ENCODE measurements around the gene GSC2. TPM values are rescaled to one million over a fixed set of nuclear protein-coding genes. Genes with fewer than 3 reads are reported as not detected.

Gene GSC2
- total RNA-seq, 6 experiments from 2014 or later, result not detected

GRCh38 chr22:19129871-19130270 lies 20.2 kb downstream of the GSC2 start:
- intact Hi-C loops (cut with DNase I), result no loop called here
- peaks cover 0 to 11% (median 2%) of the 10 kb centered on the region in 4 donors for H3K36me3 ChIP-seq

DNA sequence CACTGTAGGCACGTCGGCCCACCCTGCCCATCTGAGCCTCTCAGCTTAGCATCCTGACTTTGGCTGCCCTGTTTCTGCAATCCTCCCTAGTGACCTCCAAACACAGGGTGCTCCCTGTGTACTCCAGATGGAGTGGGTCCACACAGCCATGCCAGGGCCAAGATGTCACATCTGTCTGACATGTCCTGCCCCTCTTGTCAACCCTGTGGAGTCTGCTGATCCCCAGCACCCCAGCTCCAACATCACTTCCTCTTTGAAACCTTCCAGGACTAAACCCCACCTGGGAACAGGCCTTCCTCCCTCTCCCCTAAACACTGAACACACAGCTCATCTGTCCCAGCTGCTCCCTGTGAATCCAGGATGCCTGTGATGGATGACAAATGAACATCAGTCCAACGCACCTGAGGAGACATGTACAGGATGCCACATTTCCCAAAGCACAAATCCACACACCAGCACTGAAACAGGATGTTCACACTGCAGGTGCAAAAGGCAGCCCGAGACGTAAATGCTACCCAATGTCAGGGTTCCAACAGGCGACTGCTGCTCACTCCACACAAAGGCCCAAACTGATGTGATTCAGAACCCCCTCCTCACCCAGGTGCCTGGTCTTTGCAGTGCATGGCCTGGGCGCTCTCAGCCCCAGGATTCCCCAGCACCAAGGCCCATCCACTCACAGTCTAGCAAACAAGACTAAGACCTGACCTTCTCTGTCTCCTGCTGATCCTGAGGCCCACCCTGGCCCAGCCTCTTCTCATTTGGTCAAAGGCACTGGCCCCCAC lies 21.0 kb downstream of the GSC2 start:
- Histone ChIP-seq H3K4me3 (no peak overlapping the region), H3K27ac (no peak overlapping the region), H3K9me3 (no peaks in the 10 kb centered on the region), H3K36me3 (peaks cover 0 to 4% (median 2%) of the 10 kb centered on the region in 4 donors), H3K4me1 (no peaks in the 10 kb centered on the region), H3K27me3 (no peaks in the 10 kb centered on the region)
- DNase-seq (no peak), ATAC-seq (no peak)
- TF ChIP-seq, protein P1, sequence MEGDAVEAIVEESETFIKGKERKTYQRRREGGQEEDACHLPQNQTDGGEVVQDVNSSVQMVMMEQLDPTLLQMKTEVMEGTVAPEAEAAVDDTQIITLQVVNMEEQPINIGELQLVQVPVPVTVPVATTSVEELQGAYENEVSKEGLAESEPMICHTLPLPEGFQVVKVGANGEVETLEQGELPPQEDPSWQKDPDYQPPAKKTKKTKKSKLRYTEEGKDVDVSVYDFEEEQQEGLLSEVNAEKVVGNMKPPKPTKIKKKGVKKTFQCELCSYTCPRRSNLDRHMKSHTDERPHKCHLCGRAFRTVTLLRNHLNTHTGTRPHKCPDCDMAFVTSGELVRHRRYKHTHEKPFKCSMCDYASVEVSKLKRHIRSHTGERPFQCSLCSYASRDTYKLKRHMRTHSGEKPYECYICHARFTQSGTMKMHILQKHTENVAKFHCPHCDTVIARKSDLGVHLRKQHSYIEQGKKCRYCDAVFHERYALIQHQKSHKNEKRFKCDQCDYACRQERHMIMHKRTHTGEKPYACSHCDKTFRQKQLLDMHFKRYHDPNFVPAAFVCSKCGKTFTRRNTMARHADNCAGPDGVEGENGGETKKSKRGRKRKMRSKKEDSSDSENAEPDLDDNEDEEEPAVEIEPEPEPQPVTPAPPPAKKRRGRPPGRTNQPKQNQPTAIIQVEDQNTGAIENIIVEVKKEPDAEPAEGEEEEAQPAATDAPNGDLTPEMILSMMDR (IDR thresholded peaks at IDR 0.05), result no peak
- TF ChIP-seq POLR2A (IDR thresholded peaks at IDR 0.05), result no peak
- WGBS (ENCODE audit: insufficient coverage, low coverage, low lambda C conversion rate, missing lambda C conversion rate), result 17% methylated on average over 1 of the region's 7 CpGs
- intact Hi-C loops (cut with DNase I), result no loop called here

More at GRCh38 chr22:19129871-19130270, 20.2 kb downstream of the GSC2 start:
- TF ChIP-seq, protein P1 (IDR thresholded peaks at IDR 0.05), result no peak
- no peak for TF ChIP-seq POLR2A (IDR thresholded peaks at IDR 0.05)
- no peaks in the 10 kb centered on the region for H3K9me3 ChIP-seq
- DNase-seq, result no peak
- no peak for ATAC-seq
- H3K4me3 ChIP-seq, result no peak overlapping the region
- H3K27me3 ChIP-seq, result no peaks in the 10 kb centered on the region
- no peaks in the 10 kb centered on the region for H3K4me1 ChIP-seq
- H3K27ac ChIP-seq, result no peak overlapping the region
- WGBS (ENCODE audit: insufficient coverage, low coverage, low lambda C conversion rate, missing lambda C conversion rate), result 100% methylated on average over 7 of the region's 8 CpGs

DNA sequence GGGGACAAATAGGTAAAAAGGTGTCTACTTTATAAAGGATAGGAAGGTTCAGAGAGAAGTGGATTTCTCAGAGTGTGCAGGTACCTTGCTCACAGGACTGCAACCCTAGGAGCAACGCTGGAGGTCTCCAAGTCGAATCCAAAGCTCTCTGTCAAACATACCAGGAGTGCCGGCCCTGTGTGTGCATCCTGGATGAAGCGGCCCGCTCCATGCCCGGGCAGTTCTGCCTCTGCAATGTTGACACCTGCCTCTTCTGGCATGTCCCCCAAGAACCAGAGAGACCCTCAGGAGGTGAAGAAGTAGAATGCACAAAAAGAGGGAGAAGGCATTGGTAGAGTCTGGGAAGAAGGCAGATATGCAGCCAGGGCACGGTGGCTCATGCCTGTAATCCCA lies 22.1 kb downstream of the GSC2 start:
- H3K27me3 ChIP-seq, result no peaks in the 10 kb centered on the region
- no peaks in the 10 kb centered on the region for H3K4me1 ChIP-seq
- DNase-seq, result no peak
- no peak overlapping the region for H3K4me3 ChIP-seq
- H3K36me3 ChIP-seq, result no peaks in the 10 kb centered on the region
- intact Hi-C loops (cut with DNase I), result no loop called here
- H3K9me3 ChIP-seq, result no peaks in the 10 kb centered on the region
- TF ChIP-seq, protein P1 (IDR thresholded peaks at IDR 0.05), result no peak
- no peak for TF ChIP-seq POLR2A (IDR thresholded peaks at IDR 0.05)
- WGBS (ENCODE audit: insufficient coverage, low coverage, low lambda C conversion rate, missing lambda C conversion rate), result 0% methylated on average over 1 of the region's 7 CpGs
- ATAC-seq, result no peak
- H3K27ac ChIP-seq, result no peak overlapping the region

- H3K27ac ChIP-seq, result no peak overlapping the region
- H3K27me3 ChIP-seq, result no peaks in the 10 kb centered on the region
- H3K9me3 ChIP-seq, result no peaks in the 10 kb centered on the region
- DNase-seq, result no peak
- TF ChIP-seq POLR2A (IDR thresholded peaks at IDR 0.05), result no peak
- TF ChIP-seq, protein P1 (IDR thresholded peaks at IDR 0.05), result no peak
- no peak overlapping the region for H3K4me3 ChIP-seq
- ATAC-seq, result no peak
- no peaks in the 10 kb centered on the region for H3K36me3 ChIP-seq
- peaks cover 0 to 4% (median 0%) of the 10 kb centered on the region in 4 donors for H3K4me1 ChIP-seq
- WGBS (ENCODE audit: insufficient coverage, low coverage, low lambda C conversion rate, missing lambda C conversion rate), result 90% methylated on average over 4 of the region's 16 CpGs
- intact Hi-C loops (cut with DNase I), result no loop called here
Observed at GRCh38 chr22:19127329-19128008, 22.6 kb downstream of the GSC2 start.

Measured in right lobe of liver (tissue), 6 donors.